ENCODE results near the gene SLFN12L.
"Not testable (repeated sequence)": the region's sequence is repeated elsewhere in the genome, so short reads cannot be mapped to it uniquely, and the experiment has no call there.

DNA sequence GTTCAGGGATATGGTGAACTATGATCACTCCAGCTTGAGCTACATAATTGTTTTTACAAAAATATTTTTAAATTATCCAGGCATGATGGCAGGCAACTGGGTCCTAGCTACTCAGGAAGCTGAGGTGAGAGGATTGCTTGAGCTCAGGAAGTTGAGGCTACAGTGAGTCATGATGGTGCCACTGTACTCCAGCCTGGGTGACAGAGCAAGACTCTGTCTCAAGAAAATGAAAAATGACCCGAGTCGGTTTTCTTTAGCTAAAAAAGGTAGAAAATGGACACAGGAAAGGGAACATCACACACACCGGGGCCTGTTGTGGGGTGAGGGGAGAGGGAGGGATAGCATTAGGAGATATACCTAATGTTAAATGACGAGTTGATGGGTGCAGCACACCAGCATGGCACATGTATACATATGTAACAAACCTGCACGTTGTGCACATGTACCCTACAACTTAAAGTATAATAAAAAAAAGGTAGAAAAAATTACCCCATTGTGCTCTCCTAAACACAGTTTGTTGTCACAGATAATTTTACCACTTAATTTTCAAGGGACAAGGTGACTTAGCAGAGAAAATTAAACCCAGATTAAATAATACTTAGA is 15.7 kb downstream of the SLFN12L start:
- TF ChIP-seq POLR2A (IDR thresholded peaks at IDR 0.05; ENCODE audit: low read depth); EP300 (IDR thresholded peaks at IDR 0.05): not testable (repeated sequence)
- TF ChIP-seq, protein P1, sequence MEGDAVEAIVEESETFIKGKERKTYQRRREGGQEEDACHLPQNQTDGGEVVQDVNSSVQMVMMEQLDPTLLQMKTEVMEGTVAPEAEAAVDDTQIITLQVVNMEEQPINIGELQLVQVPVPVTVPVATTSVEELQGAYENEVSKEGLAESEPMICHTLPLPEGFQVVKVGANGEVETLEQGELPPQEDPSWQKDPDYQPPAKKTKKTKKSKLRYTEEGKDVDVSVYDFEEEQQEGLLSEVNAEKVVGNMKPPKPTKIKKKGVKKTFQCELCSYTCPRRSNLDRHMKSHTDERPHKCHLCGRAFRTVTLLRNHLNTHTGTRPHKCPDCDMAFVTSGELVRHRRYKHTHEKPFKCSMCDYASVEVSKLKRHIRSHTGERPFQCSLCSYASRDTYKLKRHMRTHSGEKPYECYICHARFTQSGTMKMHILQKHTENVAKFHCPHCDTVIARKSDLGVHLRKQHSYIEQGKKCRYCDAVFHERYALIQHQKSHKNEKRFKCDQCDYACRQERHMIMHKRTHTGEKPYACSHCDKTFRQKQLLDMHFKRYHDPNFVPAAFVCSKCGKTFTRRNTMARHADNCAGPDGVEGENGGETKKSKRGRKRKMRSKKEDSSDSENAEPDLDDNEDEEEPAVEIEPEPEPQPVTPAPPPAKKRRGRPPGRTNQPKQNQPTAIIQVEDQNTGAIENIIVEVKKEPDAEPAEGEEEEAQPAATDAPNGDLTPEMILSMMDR (IDR thresholded peaks at IDR 0.05) = not testable (repeated sequence)
